Left ventricle myocardium inferior (tissue), 1 donor: ENCODE data around the gene TNFRSF4. TPM values are rescaled to one million over a fixed set of nuclear protein-coding genes. Genes with fewer than 3 reads are reported as not detected.

Source experiments
- DNase-seq: peaks from one replicate; pipeline ENCODE4 v3.0.0-alpha.2; 2020
- H3K27ac ChIP-seq: fragments of 200-600 bp; replicated peaks from 2 replicates; pipeline ENCODE4 v1.8.0; 2021
- H3K27me3 ChIP-seq: fragments of 200-600 bp; 2 replicates; pipeline ENCODE4 v1.8.0; 2021; ENCODE audit warnings: low read depth
- H3K36me3 ChIP-seq: fragments of 200-600 bp; 2 replicates; pipeline ENCODE4 v1.8.0; 2021
- H3K4me1 ChIP-seq: fragments of 200-600 bp; 2 replicates; pipeline ENCODE4 v1.8.0; 2021
- H3K4me3 ChIP-seq: fragments of 200-600 bp; 2 replicates; pipeline ENCODE4 v1.8.0; 2021; ENCODE audit warnings: mild to moderate bottlenecking, moderate library complexity
- H3K9me3 ChIP-seq: fragments of 200-600 bp; replicated peaks from 2 replicates; pipeline ENCODE4 v1.8.0; 2021
- intact Hi-C: fragments of 100-400 bp; cut with micrococcal nuclease; formaldehyde crosslinking; loops from one replicate; pipeline ENCODE4 v1.11.0; 2022
- total RNA-seq: library from RNA; stranded (reverse); fragmentation: NEBNext Ultra II Directional; extraction: Animal tissue kit (Norgen Biotek cat#: 25700); gene quantifications from one replicate; pipeline ENCODE4 v1.2.1, GENCODE V29; 2021
- TF ChIP-seq, protein P1 (sequence below): fragments of 200-600 bp; IDR thresholded peaks from 2 replicates; pipeline ENCODE4 v1.8.0; 2021; ENCODE audit warnings: antibody characterized with exemption, mild to moderate bottlenecking, borderline replicate concordance
- donor health status: DM: no; HTN: yes; CAD: no; lungs with severe emphysema.

TNFRSF4 gene
- total RNA-seq, 1 donor from 2014 or later = 2.2 TPM

GRCh38 chr1:1168451-1169411, 45.2 kb downstream of the TNFRSF4 start:
- no peak overlapping the region for H3K4me3 ChIP-seq
- no peaks in the 10 kb centered on the region for H3K36me3 ChIP-seq
- peaks cover 100% of the 10 kb centered on the region for H3K27me3 ChIP-seq
- TF ChIP-seq, protein P1, sequence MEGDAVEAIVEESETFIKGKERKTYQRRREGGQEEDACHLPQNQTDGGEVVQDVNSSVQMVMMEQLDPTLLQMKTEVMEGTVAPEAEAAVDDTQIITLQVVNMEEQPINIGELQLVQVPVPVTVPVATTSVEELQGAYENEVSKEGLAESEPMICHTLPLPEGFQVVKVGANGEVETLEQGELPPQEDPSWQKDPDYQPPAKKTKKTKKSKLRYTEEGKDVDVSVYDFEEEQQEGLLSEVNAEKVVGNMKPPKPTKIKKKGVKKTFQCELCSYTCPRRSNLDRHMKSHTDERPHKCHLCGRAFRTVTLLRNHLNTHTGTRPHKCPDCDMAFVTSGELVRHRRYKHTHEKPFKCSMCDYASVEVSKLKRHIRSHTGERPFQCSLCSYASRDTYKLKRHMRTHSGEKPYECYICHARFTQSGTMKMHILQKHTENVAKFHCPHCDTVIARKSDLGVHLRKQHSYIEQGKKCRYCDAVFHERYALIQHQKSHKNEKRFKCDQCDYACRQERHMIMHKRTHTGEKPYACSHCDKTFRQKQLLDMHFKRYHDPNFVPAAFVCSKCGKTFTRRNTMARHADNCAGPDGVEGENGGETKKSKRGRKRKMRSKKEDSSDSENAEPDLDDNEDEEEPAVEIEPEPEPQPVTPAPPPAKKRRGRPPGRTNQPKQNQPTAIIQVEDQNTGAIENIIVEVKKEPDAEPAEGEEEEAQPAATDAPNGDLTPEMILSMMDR = no peak
- H3K4me1 ChIP-seq = peaks cover 5% of the 10 kb centered on the region
- no peak for DNase-seq
- H3K9me3 ChIP-seq = no peaks in the 10 kb centered on the region
- intact Hi-C loops = no loop called here
- H3K27ac ChIP-seq = no peak overlapping the region

DNA sequence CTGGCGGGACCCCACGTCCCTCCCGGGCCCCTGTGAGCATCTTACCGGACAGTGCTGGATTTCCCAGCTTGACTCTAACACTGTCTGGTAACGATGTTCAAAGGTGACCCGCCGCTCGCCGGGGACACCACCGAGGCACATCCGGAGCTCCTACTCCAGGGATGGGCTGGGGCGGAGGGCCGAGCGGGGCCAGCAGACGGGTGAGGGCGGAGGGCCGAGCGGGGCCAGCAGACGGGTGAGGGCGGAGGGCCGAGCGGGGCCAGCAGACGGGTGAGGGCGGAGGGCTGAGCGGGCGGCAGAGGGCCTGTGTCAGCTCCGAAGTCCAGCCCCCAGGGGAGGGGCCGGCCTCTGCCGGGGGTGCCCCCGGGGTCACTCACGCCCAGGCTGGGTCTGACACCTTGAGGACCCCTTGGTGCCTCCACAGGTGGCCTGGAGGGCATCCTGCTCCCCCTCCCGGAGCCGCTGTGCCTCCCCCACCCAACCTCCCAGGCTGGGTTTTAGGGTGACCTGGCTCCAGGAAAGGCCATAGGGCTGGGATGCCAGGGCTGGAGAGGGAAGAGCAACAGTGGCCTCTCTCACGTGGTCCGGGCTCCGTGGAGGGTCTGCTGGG, 46.0 kb downstream of the TNFRSF4 start:
- DNase-seq = no peak
- TF ChIP-seq, protein P1 = no peak
- H3K27ac ChIP-seq = no peak overlapping the region
- H3K4me3 ChIP-seq = no peak overlapping the region
- peaks cover 100% of the 10 kb centered on the region for H3K27me3 ChIP-seq
- intact Hi-C loops = no loop called here
- no peaks in the 10 kb centered on the region for H3K36me3 ChIP-seq
- H3K4me1 ChIP-seq = no peaks in the 10 kb centered on the region
- no peaks in the 10 kb centered on the region for H3K9me3 ChIP-seq

- peaks cover 100% of the 10 kb centered on the region for H3K27me3 ChIP-seq
Observed at GRCh38 chr1:1167398-1167821, 46.5 kb downstream of the TNFRSF4 start.

DNA sequence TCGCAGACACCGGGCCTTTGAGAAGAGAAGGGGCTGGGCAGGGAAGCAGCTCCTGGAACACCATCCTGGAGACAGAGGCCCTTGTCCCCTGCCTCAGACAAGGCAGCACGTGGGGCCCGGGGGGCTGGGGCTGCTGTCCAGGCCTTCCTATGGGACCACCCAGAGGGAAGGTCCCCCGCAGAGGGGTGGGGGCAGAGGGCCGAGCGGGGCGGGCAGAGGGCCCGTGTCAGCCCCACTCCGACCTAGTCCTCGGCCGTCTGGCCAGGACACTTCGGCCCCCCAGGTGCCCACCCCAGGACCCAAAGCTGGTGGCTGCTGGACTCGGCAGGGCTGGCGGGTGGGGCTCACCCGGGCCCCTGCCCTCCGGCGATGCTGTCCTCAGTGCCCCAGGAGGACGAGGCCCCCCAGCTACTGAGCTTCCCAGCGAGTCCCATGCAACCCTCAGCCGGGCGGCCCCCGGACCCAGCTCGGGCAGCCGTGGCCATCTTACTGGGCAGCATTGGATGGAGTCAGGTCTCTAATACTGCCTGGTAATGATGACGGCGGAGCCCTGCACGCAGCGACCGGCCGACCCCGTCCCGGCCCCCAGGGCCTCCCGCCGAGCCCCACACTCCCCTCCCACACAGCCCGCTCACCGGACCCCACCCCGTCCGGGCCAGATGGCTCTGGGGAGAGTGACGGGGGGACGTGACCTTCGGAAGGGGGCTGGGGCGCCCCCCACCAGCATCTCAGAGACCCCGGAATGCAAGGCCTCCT, 47.1 kb downstream of the TNFRSF4 start:
- TF ChIP-seq, protein P1 = no peak
- Histone ChIP-seq H3K4me1 (no peaks in the 10 kb centered on the region), H3K4me3 (no peak overlapping the region), H3K36me3 (no peaks in the 10 kb centered on the region), H3K27me3 (peaks cover 100% of the 10 kb centered on the region), H3K9me3 (no peaks in the 10 kb centered on the region), H3K27ac (no peak overlapping the region)
- intact Hi-C loops = no loop called here
- DNase-seq = no peak

More at GRCh38 chr1:1167398-1167821, 46.5 kb downstream of the TNFRSF4 start:
- intact Hi-C loops = no loop called here
- TF ChIP-seq, protein P1 = no peak
- DNase-seq = no peak
- Histone ChIP-seq H3K36me3 (no peaks in the 10 kb centered on the region), H3K27ac (no peak overlapping the region), H3K4me1 (no peaks in the 10 kb centered on the region), H3K9me3 (no peaks in the 10 kb centered on the region), H3K4me3 (no peak overlapping the region)

- TF ChIP-seq, protein P1 = no peak
- H3K27ac ChIP-seq = no peak overlapping the region
Observed at GRCh38 chr1:1165900-1166421, 48.0 kb downstream of the TNFRSF4 start.

More at GRCh38 chr1:1165900-1166421, 48.0 kb downstream of the TNFRSF4 start:
- no peak for DNase-seq
- Histone ChIP-seq H3K36me3 (no peaks in the 10 kb centered on the region), H3K27me3 (peaks cover 100% of the 10 kb centered on the region), H3K4me3 (no peak overlapping the region), H3K4me1 (no peaks in the 10 kb centered on the region), H3K9me3 (no peaks in the 10 kb centered on the region)
- intact Hi-C loops = no loop called here
